ENCODE measurements around the gene TOMM40. TPM values are rescaled to one million over a fixed set of nuclear protein-coding genes. Genes with fewer than 3 reads are reported as not detected.

The TOMM40 gene
- total RNA-seq, 1 donor from 2014 or later, result 107 TPM

DNA sequence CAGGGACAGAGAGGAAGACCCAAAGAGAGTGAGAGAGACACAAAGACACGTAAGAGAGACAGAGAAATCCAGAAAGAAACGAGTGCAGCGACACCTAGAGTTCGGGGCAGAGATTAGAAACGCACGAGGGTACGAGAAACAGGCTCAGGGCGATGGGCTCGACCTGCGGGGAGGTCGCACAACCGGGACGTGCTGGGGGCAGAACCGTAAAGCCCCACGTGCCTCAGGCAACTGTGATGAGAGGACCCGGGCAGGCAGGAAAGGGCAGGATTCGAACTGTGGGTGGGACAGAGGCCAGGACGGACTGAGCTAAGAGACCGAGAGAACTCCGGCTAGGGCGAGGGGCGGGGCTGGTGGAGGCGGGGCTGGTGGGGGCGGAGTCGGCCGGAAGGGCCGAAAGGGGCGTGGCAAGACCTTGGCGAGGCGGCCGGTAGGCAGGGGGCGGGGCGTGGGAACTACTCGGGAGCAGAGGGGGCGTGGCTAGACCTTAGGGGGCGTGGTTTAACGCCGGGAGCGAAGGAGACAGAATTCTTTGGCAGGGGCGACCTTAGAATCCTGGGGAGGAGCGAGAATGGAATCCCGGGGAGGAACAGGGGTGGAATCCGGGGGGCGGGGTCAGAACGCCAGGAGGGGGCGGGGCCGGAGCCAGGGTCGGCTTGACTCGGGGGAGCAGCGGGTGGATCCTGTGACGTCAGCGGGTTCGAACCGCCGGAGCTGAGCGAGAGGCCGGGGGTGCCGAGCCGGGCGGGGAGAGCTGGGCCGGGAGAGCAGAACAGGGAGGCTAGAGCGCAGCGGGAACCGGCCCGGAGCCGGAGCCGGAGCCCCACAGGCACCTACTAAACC is 45.2 kb upstream of the TOMM40 start, which contains the start of gene NECTIN2:
TSS of gene NECTIN2 (plus strand) at position 686 of the 843 bp plus-strand sequence. CDS start 229 bp downstream, outside the sequence.
- Histone ChIP-seq H3K27me3 (ENCODE audit: insufficient read depth, low read length) (no peaks in the 10 kb centered on the region), H3K9me3 (ENCODE audit: insufficient read depth, low read depth, low read length) (no peaks in the 10 kb centered on the region), H3K27ac (ENCODE audit: low read depth, low read length) (peak within 1 kb of the TSS; percentile 92), H3K36me3 (ENCODE audit: insufficient read depth, low read length) (no peaks in the 10 kb centered on the region), H3K4me2 (ENCODE audit: low read length) (peak within 1 kb of the TSS; percentile 92), H4K20me1 (ENCODE audit: insufficient read depth, low read length) (peaks cover 39% of the 10 kb centered on the region), H2AFZ (ENCODE audit: low read depth, low read length) (peak within 1 kb of the TSS; percentile 95), H3K4me1 (ENCODE audit: insufficient read depth, low read length) (peaks cover 24% of the 10 kb centered on the region), H3K9ac (ENCODE audit: low read length) (peak within 1 kb of the TSS; percentile 99), H3K79me2 (ENCODE audit: insufficient read depth, low read length) (peaks cover 47% of the 10 kb centered on the region), H3K4me3 (ENCODE audit: insufficient read depth, low read depth, low read length) (peak within 1 kb of the TSS; percentile 89)
- H3K27me3 Mint-ChIP-seq (ENCODE audit: low read depth, unreplicated experiment), result no peaks in the 10 kb centered on the region
- FAIRE-seq, result no peak
- no peaks in the 10 kb centered on the region for H3K9me3 Mint-ChIP-seq (ENCODE audit: unreplicated experiment)
- no peak for TF ChIP-seq EZH2 (IDR thresholded peaks at IDR 0.05; ENCODE audit: insufficient read depth, low read length)
- TF ChIP-seq, protein P1, sequence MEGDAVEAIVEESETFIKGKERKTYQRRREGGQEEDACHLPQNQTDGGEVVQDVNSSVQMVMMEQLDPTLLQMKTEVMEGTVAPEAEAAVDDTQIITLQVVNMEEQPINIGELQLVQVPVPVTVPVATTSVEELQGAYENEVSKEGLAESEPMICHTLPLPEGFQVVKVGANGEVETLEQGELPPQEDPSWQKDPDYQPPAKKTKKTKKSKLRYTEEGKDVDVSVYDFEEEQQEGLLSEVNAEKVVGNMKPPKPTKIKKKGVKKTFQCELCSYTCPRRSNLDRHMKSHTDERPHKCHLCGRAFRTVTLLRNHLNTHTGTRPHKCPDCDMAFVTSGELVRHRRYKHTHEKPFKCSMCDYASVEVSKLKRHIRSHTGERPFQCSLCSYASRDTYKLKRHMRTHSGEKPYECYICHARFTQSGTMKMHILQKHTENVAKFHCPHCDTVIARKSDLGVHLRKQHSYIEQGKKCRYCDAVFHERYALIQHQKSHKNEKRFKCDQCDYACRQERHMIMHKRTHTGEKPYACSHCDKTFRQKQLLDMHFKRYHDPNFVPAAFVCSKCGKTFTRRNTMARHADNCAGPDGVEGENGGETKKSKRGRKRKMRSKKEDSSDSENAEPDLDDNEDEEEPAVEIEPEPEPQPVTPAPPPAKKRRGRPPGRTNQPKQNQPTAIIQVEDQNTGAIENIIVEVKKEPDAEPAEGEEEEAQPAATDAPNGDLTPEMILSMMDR (IDR thresholded peaks at IDR 0.05; ENCODE audit: insufficient read depth, low read depth, low read length), result peak; percentile 77
- H3K27ac Mint-ChIP-seq (ENCODE audit: unreplicated experiment), result peak within 1 kb of the TSS; percentile 100
- peaks cover 19% of the 10 kb centered on the region for H3K4me1 Mint-ChIP-seq (ENCODE audit: low read depth, unreplicated experiment)
- peak within 1 kb of the TSS; percentile 99 for H3K4me3 Mint-ChIP-seq (ENCODE audit: unreplicated experiment)
- peak; percentile 85 for DNase-seq (ENCODE audit: low read depth)
- H3K36me3 Mint-ChIP-seq (ENCODE audit: low read depth, unreplicated experiment), result peaks cover 8% of the 10 kb centered on the region

DNA sequence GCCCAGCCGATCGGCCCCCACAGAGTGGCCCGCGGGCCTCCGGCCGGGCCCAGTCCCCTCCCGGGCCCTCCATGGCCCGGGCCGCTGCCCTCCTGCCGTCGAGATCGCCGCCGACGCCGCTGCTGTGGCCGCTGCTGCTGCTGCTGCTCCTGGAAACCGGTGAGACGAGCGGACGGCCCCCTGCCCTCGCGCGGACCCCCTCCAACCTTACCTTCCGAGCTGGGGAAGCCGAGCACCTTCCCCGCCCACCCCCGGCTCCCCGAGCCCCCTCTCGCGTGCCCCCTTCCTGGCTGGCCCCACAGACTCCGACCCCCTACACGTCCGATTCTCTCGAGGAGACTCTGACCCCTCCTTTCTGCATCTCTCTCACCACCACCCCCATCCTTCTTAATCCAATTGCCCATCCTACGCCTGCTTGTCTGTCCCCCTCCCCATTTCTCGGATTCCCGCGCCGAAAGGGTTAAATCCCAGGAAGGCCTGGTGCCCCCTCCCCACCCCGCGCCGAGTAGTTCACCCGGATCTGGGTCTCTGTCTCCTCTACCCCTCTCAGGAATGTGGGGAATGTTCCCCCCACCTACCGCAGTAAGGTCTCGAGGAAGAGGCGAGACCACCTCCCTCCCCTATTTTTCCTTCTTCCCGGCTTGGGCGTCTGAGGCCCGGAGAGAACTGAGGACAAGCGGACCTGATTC is 44.5 kb upstream of the TOMM40 start:
- TF ChIP-seq EZH2 (IDR thresholded peaks at IDR 0.05; ENCODE audit: insufficient read depth, low read length), result no peak
- Mint-ChIP-seq H3K27ac (ENCODE audit: unreplicated experiment) (peak overlapping the region; percentile 100), H3K9me3 (ENCODE audit: unreplicated experiment) (no peaks in the 10 kb centered on the region), H3K36me3 (ENCODE audit: low read depth, unreplicated experiment) (peaks cover 9% of the 10 kb centered on the region), H3K4me1 (ENCODE audit: low read depth, unreplicated experiment) (peaks cover 19% of the 10 kb centered on the region), H3K4me3 (ENCODE audit: unreplicated experiment) (peak overlapping the region; percentile 99), H3K27me3 (ENCODE audit: low read depth, unreplicated experiment) (no peaks in the 10 kb centered on the region)
- Histone ChIP-seq H3K4me2 (ENCODE audit: low read length) (peak overlapping the region; percentile 89), H3K4me1 (ENCODE audit: insufficient read depth, low read length) (peaks cover 24% of the 10 kb centered on the region), H3K27me3 (ENCODE audit: insufficient read depth, low read length) (no peaks in the 10 kb centered on the region), H4K20me1 (ENCODE audit: insufficient read depth, low read length) (peaks cover 46% of the 10 kb centered on the region), H2AFZ (ENCODE audit: low read depth, low read length) (no peak overlapping the region), H3K36me3 (ENCODE audit: insufficient read depth, low read length) (no peaks in the 10 kb centered on the region), H3K9me3 (ENCODE audit: insufficient read depth, low read depth, low read length) (no peaks in the 10 kb centered on the region), H3K9ac (ENCODE audit: low read length) (peak overlapping the region; percentile 99), H3K79me2 (ENCODE audit: insufficient read depth, low read length) (peaks cover 55% of the 10 kb centered on the region), H3K27ac (ENCODE audit: low read depth, low read length) (peak overlapping the region; percentile 92), H3K4me3 (ENCODE audit: insufficient read depth, low read depth, low read length) (peak overlapping the region; percentile 89)
- DNase-seq (ENCODE audit: low read depth), result peak; percentile 44
- no peak for FAIRE-seq

Data from astrocyte (in vitro differentiated cells and primary cell).